ENCODE data around the gene OR4F15. TPM values are rescaled to one million over a fixed set of nuclear protein-coding genes. Genes with fewer than 3 reads are reported as not detected.

OR4F15 gene, protein sequence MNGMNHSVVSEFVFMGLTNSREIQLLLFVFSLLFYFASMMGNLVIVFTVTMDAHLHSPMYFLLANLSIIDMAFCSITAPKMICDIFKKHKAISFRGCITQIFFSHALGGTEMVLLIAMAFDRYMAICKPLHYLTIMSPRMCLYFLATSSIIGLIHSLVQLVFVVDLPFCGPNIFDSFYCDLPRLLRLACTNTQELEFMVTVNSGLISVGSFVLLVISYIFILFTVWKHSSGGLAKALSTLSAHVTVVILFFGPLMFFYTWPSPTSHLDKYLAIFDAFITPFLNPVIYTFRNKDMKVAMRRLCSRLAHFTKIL
- not detected in 2 replicates for total RNA-seq

DNA sequence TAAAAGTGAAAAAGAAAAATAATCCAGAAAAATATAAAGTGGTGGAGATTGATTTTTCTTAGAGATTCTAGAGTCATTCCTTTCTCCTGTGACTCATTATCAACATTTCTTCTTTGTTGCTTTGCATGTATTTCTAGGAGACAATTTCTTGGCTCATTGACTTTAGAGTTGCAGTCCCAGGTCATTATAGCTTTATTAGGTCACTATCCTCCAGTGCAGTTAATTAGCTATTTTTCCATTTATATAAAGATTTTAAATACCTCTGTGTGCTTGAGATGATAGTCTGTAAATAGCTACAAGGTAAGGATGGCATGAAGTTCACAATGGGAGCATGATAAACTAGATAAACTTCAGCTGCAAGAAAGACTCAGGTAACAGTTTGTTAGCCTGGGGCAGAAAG is at the start of gene OR4F15:
Gene OR4F15, plus strand, starts transcription at position 301 of the 400 bp plus-strand sequence. CDS start 5,985 bp downstream, outside the sequence.

GRCh38 chr15:101803209-101803608 is 8.8 kb upstream of the OR4F15 start, which contains the start of gene OR4F6:
Gene OR4F6, plus strand, starts transcription at chr15:101803509. Its CDS starts 2,211 bp downstream, at chr15:101805720.

Small RNAs within 50 kb of the gene (small RNA-seq; reads per million reads assigned to genes)
- gene RN7SL209P, result not detected

Other genes with a start within 250 kb of the OR4F15 start
- gene TM2D3, start 159.8 kb upstream of the OR4F15 start, total RNA-seq, result 34.1 and 34.7 TPM in 2 replicates
- 10.8 and 12.7 TPM in 2 replicates for gene TARS3, start 87.7 kb upstream of the OR4F15 start, total RNA-seq
- not detected in 2 replicates for gene OR4F6, start 8.7 kb upstream of the OR4F15 start, total RNA-seq